NOMO-1 (cell line): ENCODE data around the gene UNC5CL.

Experiments used
- DNase-seq, 2 experiments: peaks; one replicate each; lab custom pipeline; 2025; ENCODE audit not compliant: unreplicated experiment in 2 of 2; lab: John Stamatoyannopoulos, UW

The UNC5CL gene

GRCh38 chr6:40977695-40978094, 61.3 kb downstream of the UNC5CL start:
- no peak for DNase-seq

GRCh38 chr6:40977085-40977484, 61.9 kb downstream of the UNC5CL start:
- no peak for DNase-seq
